B cell (primary cell): ENCODE results near the gene TSN. TPM values are rescaled to one million over a fixed set of nuclear protein-coding genes. Genes with fewer than 3 reads are reported as not detected.

Experiments
- ATAC-seq: fragments of 200-7000 bp; cut with Tn5 transposase; one replicate; pipeline ENCODE4 v1.10.0; 2021; ENCODE audit warnings: low read depth, mild to moderate bottlenecking, moderate number of reproducible peaks, moderate library complexity
- CTCF ChIA-PET: fragments of 350-600 bp; sonication (Branson Sonifier 250); formaldehyde crosslinking; loops from one replicate; lab custom pipeline; 2021; ENCODE audit warnings: antibody characterized with exemption, inconsistent platforms; lab: Charles Lee
- POLR2A ChIA-PET: fragments of 350-600 bp; sonication (Branson Sonifier 250); formaldehyde crosslinking; loops from one replicate; lab custom pipeline; 2021; ENCODE audit warnings: antibody characterized with exemption; lab: Charles Lee
- DNase-seq: peaks from one replicate; pipeline ENCODE4 v3.0.0; 2013
- H2AFZ ChIP-seq: 2 replicates; pipeline ENCODE4 v1.6.1; 2012; ENCODE audit warnings: mild to moderate bottlenecking, low read depth, low read length; ENCODE audit not compliant: insufficient read depth, poor library complexity, severe bottlenecking
- H3K27ac ChIP-seq, 2 donors: 1 replicate in 1 of 2; 2 replicates in 1 of 2; pipeline ENCODE4 v1.5.1; 2012 to 2013; ENCODE audit warnings: low read length in 2 of 2, mild to moderate bottlenecking in 2 of 2, moderate library complexity in 1 of 2
- H3K27me3 ChIP-seq, 4 experiments: fragments of 200-600 bp in 1 of 4; sonication (generic) in 1 of 4; replicated peaks in 1 of 4; 1 replicate in 2 of 4; 2 replicates in 2 of 4; pipeline versions ENCODE4 v1.6.1 to v1.7.0; 2013 to 2016; ENCODE audit warnings: low read length in 3 of 4, mild to moderate bottlenecking in 2 of 4, mixed read lengths in 1 of 4, moderate library complexity in 1 of 4; ENCODE audit not compliant: insufficient read depth in 4 of 4, control insufficient read depth in 3 of 4; ENCODE audit errors: control extremely low read depth in 1 of 4
- H3K36me3 ChIP-seq, 2 experiments: replicated peaks in 1 of 2; 1 replicate in 1 of 2; 2 replicates in 1 of 2; pipeline versions ENCODE4 v1.6.1 to v1.7.1; 2013; ENCODE audit warnings: low read length in 1 of 2; ENCODE audit not compliant: insufficient read depth in 2 of 2, control insufficient read depth in 1 of 2; ENCODE audit errors: control extremely low read depth in 1 of 2, extremely low read depth in 1 of 2
- H3K4me1 ChIP-seq, 2 donors: fragments of 200-600 bp in 1 of 2; sonication (generic) in 1 of 2; 1 replicate in 1 of 2; 2 replicates in 1 of 2; pipeline versions ENCODE4 v1.5.1 to v1.6.1; 2013 to 2017; ENCODE audit warnings: low read length in 2 of 2; ENCODE audit not compliant: control insufficient read depth in 2 of 2, insufficient read depth in 2 of 2
- H3K4me2 ChIP-seq: replicated peaks from 2 replicates; pipeline ENCODE3; 2012; ENCODE audit warnings: mild to moderate bottlenecking, low read depth, low read length; ENCODE audit not compliant: poor library complexity, severe bottlenecking
- H3K4me3 ChIP-seq, 5 experiments: fragments of 200-600 bp in 1 of 5; sonication (generic) in 1 of 5; 1 replicate in 3 of 5; 2 replicates in 2 of 5; pipeline versions ENCODE4 v1.5.1 to v1.7.0; 2011 to 2016; ENCODE audit warnings: low read length in 4 of 5, mild to moderate bottlenecking in 4 of 5, low read depth in 2 of 5, control low read depth in 1 of 5, moderate library complexity in 1 of 5; ENCODE audit not compliant: insufficient read depth in 1 of 5; ENCODE audit errors: control extremely low read depth in 1 of 5, extremely low read depth in 1 of 5
- H3K79me2 ChIP-seq: fragments of 200-600 bp; sonication (generic); one replicate; pipeline ENCODE4 v1.6.0; 2016; ENCODE audit warnings: low read length; ENCODE audit not compliant: control insufficient read depth, insufficient read depth
- H3K9ac ChIP-seq: fragments of 200-600 bp; sonication (generic); 2 replicates; pipeline ENCODE4 v1.6.1; 2017; ENCODE audit warnings: mild to moderate bottlenecking, low read length, moderate library complexity
- H3K9me3 ChIP-seq, 3 donors: one replicate each; pipeline versions ENCODE4 v1.6.1 to v1.7.1; 2013; ENCODE audit warnings: low read length in 2 of 3; ENCODE audit not compliant: control insufficient read depth in 2 of 3, insufficient read depth in 1 of 3; ENCODE audit errors: control extremely low read depth in 1 of 3
- H4K20me1 ChIP-seq: 2 replicates; pipeline ENCODE4 v1.6.0; 2012; ENCODE audit warnings: mild to moderate bottlenecking, low read length; ENCODE audit not compliant: insufficient read depth, control insufficient read depth, poor library complexity, severe bottlenecking
- H3K27ac Mint-ChIP-seq: one replicate; pipeline ENCODE4 v1.8.0; 2021; ENCODE audit warnings: mixed read lengths
- H3K27me3 Mint-ChIP-seq: one replicate; pipeline ENCODE4 v1.8.0; 2021; ENCODE audit warnings: mixed read lengths
- H3K4me1 Mint-ChIP-seq: one replicate; pipeline ENCODE4 v1.8.0; 2021; ENCODE audit warnings: mixed read lengths
- H3K4me3 Mint-ChIP-seq: one replicate; pipeline ENCODE4 v1.8.0; 2021; ENCODE audit warnings: mixed read lengths
- H3K9me3 Mint-ChIP-seq: one replicate; pipeline ENCODE4 v1.8.0; 2022; ENCODE audit warnings: mixed read lengths; ENCODE audit not compliant: insufficient read depth
- CTCF ChIP-seq: fragments of 200-600 bp; IDR thresholded peaks from one replicate; pipeline ENCODE4 v1.8.0; 2022; ENCODE audit warnings: antibody characterized with exemption, mild to moderate bottlenecking
- EZH2 ChIP-seq: IDR thresholded peaks from 2 replicates; pipeline ENCODE4 v1.6.1; 2012; ENCODE audit warnings: borderline replicate concordance, low read depth, mild to moderate bottlenecking, moderate library complexity, low read length; ENCODE audit not compliant: insufficient read depth, poor library complexity, severe bottlenecking
- WGBS: methylation state at CpG from one replicate; pipeline ENCODE4 v1.1.5; 2013; ENCODE audit warnings: missing lambda C conversion rate; ENCODE audit not compliant: insufficient coverage; 5-methylcytosine and 5-hydroxymethylcytosine counted together
- intact Hi-C: fragments of 100-400 bp; cut with micrococcal nuclease; formaldehyde crosslinking; loops from one replicate; pipeline ENCODE4 v1.10.0; 2022
- polyA plus RNA-seq: library from polyadenylated mRNA; depleted of rRNA; stranded (reverse); fragments of >200 nt; gene quantifications from 2 replicates; pipeline ENCODE4 v1.2.3, GENCODE V29; 2012
- total RNA-seq, 2 donors: library from RNA; stranded (reverse); fragments of 120-200 nt in 1 of 2; gene quantifications; 1 replicate in 1 of 2; 2 replicates in 1 of 2; pipeline versions ENCODE4 v1.2.3 to v1.2.4, GENCODE V29; 2013 to 2022

Gene TSN
- total and polyA plus RNA-seq, 2 donors (not counting 1 experiment from before 2014, with no cell fraction given) = 10.8 to 43.4 TPM

GRCh38 chr2:121716126-121716525 lies 39.3 kb upstream of the TSN start:
- TF ChIP-seq CTCF (no peak), EZH2 (no peak)
- POLR2A ChIA-PET = no interaction called here
- Histone ChIP-seq H3K27me3 (no peaks in the 10 kb centered on the region), H3K4me2 (no peak overlapping the region), H3K4me3 (no peak overlapping the region), H4K20me1 (no peaks in the 10 kb centered on the region), H3K36me3 (no peaks in the 10 kb centered on the region), H3K4me1 (peaks cover 0 to 6% of the 10 kb centered on the region in 2 donors), H2AFZ (no peak overlapping the region), H3K9ac (no peak overlapping the region), H3K79me2 (no peaks in the 10 kb centered on the region), H3K27ac (no peak overlapping the region), H3K9me3 (no peaks in the 10 kb centered on the region)
- H3K9me3 Mint-ChIP-seq = no peaks in the 10 kb centered on the region
- no CpG with 5 or more reads among the region's 1 CpG for WGBS
- no peak for ATAC-seq
- no peak for DNase-seq
- H3K27ac Mint-ChIP-seq = no peak overlapping the region
- intact Hi-C loops = no loop called here
- H3K4me1 Mint-ChIP-seq = peaks cover 3% of the 10 kb centered on the region
- no peak overlapping the region for H3K4me3 Mint-ChIP-seq
- CTCF ChIA-PET = interaction anchor here (1.4 to 1.8 kb wide), 2 partner anchors 186 to 314 kb away, joined by 4 to 7 read pairs; partner anchors contain the start of gene RNU4ATAC
- H3K27me3 Mint-ChIP-seq = no peaks in the 10 kb centered on the region

GRCh38 chr2:121717529-121717928 lies 37.9 kb upstream of the TSN start:
- H3K27me3 Mint-ChIP-seq = no peaks in the 10 kb centered on the region
- CTCF ChIA-PET = interaction anchor here (1.1 to 3.6 kb wide), 4 partner anchors 15 to 315 kb away, joined by 6 to 48 read pairs (median 26); partner anchors contain the start of gene RNU4ATAC
- DNase-seq = no peak
- Histone ChIP-seq H3K4me3 (no peak overlapping the region), H3K9me3 (no peaks in the 10 kb centered on the region), H3K9ac (no peak overlapping the region), H3K27me3 (no peaks in the 10 kb centered on the region), H3K27ac (no peak overlapping the region), H3K4me2 (no peak overlapping the region), H3K79me2 (no peaks in the 10 kb centered on the region), H4K20me1 (no peaks in the 10 kb centered on the region), H3K4me1 (peaks cover 0 to 6% of the 10 kb centered on the region in 2 donors), H3K36me3 (no peaks in the 10 kb centered on the region), H2AFZ (no peak overlapping the region)
- TF ChIP-seq CTCF (no peak), EZH2 (no peak)
- H3K4me1 Mint-ChIP-seq = peaks cover 3% of the 10 kb centered on the region
- H3K27ac Mint-ChIP-seq = no peak overlapping the region
- WGBS = 95% methylated on average over 2 of the region's 6 CpGs
- POLR2A ChIA-PET = interaction anchor here (1.6 kb wide), 1 partner anchor 187 kb away, joined by 5 read pairs; the partner anchor contains the start of gene RNU4ATAC
- ATAC-seq = no peak
- no peak overlapping the region for H3K4me3 Mint-ChIP-seq
- no peaks in the 10 kb centered on the region for H3K9me3 Mint-ChIP-seq
- intact Hi-C loops = no loop called here
